K562 (cell line): ENCODE measurements around the gene MED16. TPM values are rescaled to one million over a fixed set of nuclear protein-coding genes. Genes with fewer than 3 reads are reported as not detected.

Source experiments
- ATAC-seq: fragments of 200-7000 bp; cut with Tn5 transposase; 3 replicates; pipeline ENCODE4 v1.9.1; 2020; ENCODE audit warnings: moderate library complexity
- BruUV-seq: library from RNA; stranded (reverse); fragments of 400-500 nt; replicated peaks from 2 replicates; lab custom pipeline; 2021; lab: Mats Ljungman, UMichigan
- CTCF ChIA-PET: fragments of 300-600 bp; formaldehyde crosslinking; extraction: SDS; loops from one replicate; lab custom pipeline; 2021; ENCODE audit warnings: low intra/inter-chr PET ratio; lab: Yijun Ruan, JAX
- POLR2A ChIA-PET: fragments of 300-600, 350-650 bp; sonication (Branson Sonifier 250); formaldehyde crosslinking; extraction: SDS; loops from one replicate; lab custom pipeline; 2021; ENCODE audit warnings: antibody characterized with exemption, inconsistent platforms; lab: Yijun Ruan, JAX
- DNase-seq, 4 experiments: peaks; one replicate each; pipeline versions ENCODE4 v3.0.0 to v3.0.0-alpha.2; 2011 to 2018; ENCODE audit warnings: low spot score in 3 of 4, mixed read lengths in 3 of 4; ENCODE audit errors: extremely low read depth in 1 of 4
- FAIRE-seq: peaks from 2 replicates; lab custom pipeline; 2011; peaks lifted over from hg19 to GRCh38; lab: Jason Lieb, UNC
- H2AFZ ChIP-seq: 2 replicates; pipeline ENCODE4 v1.6.0; 2011; ENCODE audit warnings: low read depth, low read length, control low read depth, inconsistent platforms
- H3K27ac ChIP-seq: fragments of 200-600 bp; 3 replicates; pipeline ENCODE4 v1.8.0; 2011; ENCODE audit warnings: low read depth, mild to moderate bottlenecking, control low read depth, inconsistent platforms, low read length, moderate library complexity, mixed read lengths; ENCODE audit errors: extremely low read depth
- H3K27me3 ChIP-seq, 2 experiments: fragments of 300-600 bp in 1 of 2; 2 replicates in 1 of 2; 3 replicates in 1 of 2; pipeline versions ENCODE4 v1.6.0 to v1.8.0; 2011; ENCODE audit warnings: inconsistent platforms in 2 of 2, low read length in 2 of 2, mild to moderate bottlenecking in 1 of 2, mixed read lengths in 1 of 2, moderate library complexity in 1 of 2; ENCODE audit not compliant: control insufficient read depth in 2 of 2, insufficient read depth in 2 of 2
- H3K36me3 ChIP-seq: fragments of 300-600 bp; 3 replicates; pipeline ENCODE4 v1.8.0; 2011; ENCODE audit warnings: mild to moderate bottlenecking, low read length, inconsistent platforms; ENCODE audit not compliant: control insufficient read depth, insufficient read depth
- H3K4me1 ChIP-seq, 2 experiments: fragments of 200-600 bp in 1 of 2; replicated peaks in 1 of 2; 2 replicates in 1 of 2; 3 replicates in 1 of 2; pipeline versions ENCODE4 v1.5.1 to v1.8.0; 2011; ENCODE audit warnings: inconsistent platforms in 2 of 2, low read length in 2 of 2, mild to moderate bottlenecking in 1 of 2, mixed read lengths in 1 of 2, moderate library complexity in 1 of 2; ENCODE audit not compliant: control insufficient read depth in 2 of 2, insufficient read depth in 2 of 2
- H3K4me2 ChIP-seq: 2 replicates; pipeline ENCODE4 v1.6.1; 2011; ENCODE audit warnings: low read length, control low read depth, inconsistent platforms, mixed read lengths; ENCODE audit not compliant: insufficient read depth
- H3K4me3 ChIP-seq: fragments of 200-600 bp; sonication (generic), shearing (Covaris generic); 2 replicates; pipeline ENCODE4 v1.5.1; 2016; ENCODE audit warnings: control low read depth, inconsistent platforms
- H3K79me2 ChIP-seq: fragments of 200-600 bp; 3 replicates; pipeline ENCODE4 v1.8.0; 2011; ENCODE audit warnings: low read length, inconsistent platforms; ENCODE audit not compliant: control insufficient read depth, insufficient read depth
- H3K9ac ChIP-seq, 2 experiments: 2 replicates each; pipeline versions ENCODE4 v1.6.0 to v1.6.1; 2011; ENCODE audit warnings: low read depth in 2 of 2, low read length in 2 of 2, control low read depth in 1 of 2, inconsistent platforms in 1 of 2, mild to moderate bottlenecking in 1 of 2, mixed read lengths in 1 of 2; ENCODE audit not compliant: insufficient read depth in 1 of 2
- H3K9me1 ChIP-seq: one replicate; pipeline ENCODE4 v1.6.0; 2011; ENCODE audit warnings: inconsistent platforms, mild to moderate bottlenecking, low read length, moderate library complexity; ENCODE audit not compliant: control insufficient read depth, insufficient read depth
- H3K9me3 ChIP-seq: replicated peaks from 2 replicates; pipeline ENCODE4 v1.5.1; 2011; ENCODE audit warnings: low read depth, low read length, inconsistent platforms; ENCODE audit not compliant: control insufficient read depth, insufficient read depth
- H4K20me1 ChIP-seq: replicated peaks from 2 replicates; pipeline ENCODE4 v1.6.1; 2011; ENCODE audit warnings: low read length, inconsistent platforms, mixed read lengths; ENCODE audit not compliant: control insufficient read depth, insufficient read depth
- ARNT ChIP-seq, 2 experiments: fragments of 450-650 bp; IDR thresholded peaks; 2 replicates each; pipeline ENCODE4 v1.6.1; 2016; ENCODE audit warnings: mild to moderate bottlenecking in 1 of 2
- CBFA2T2 ChIP-seq: fragments of 450-650 bp; conservative IDR thresholded peaks from 2 replicates; pipeline ENCODE4 v1.6.1; 2017; ENCODE audit warnings: mild to moderate bottlenecking
- CEBPB ChIP-seq: fragments of 450-650 bp; IDR thresholded peaks from 2 replicates; pipeline ENCODE4 v1.6.1; 2016; ENCODE audit warnings: missing genetic modification characterization, missing compliant biosample characterization
- EP300 ChIP-seq: IDR thresholded peaks from 2 replicates; pipeline ENCODE4 v1.6.1; 2012; ENCODE audit warnings: low read length, improper control_type of control experiment
- FOXO4 ChIP-seq: fragments of 450-650 bp; formaldehyde crosslinking; IDR thresholded peaks from 2 replicates; pipeline ENCODE4 v1.4.0; 2020; ENCODE audit warnings: mild to moderate bottlenecking, moderate library complexity
- GTF2A2 ChIP-seq: IDR thresholded peaks from 2 replicates; pipeline ENCODE4 v1.6.1; 2016; ENCODE audit warnings: mild to moderate bottlenecking, missing genetic modification characterization, missing compliant biosample characterization
- HNRNPK ChIP-seq: fragments of 200-400 bp; formaldehyde crosslinking; IDR thresholded peaks from one replicate; pipeline ENCODE4 v1.6.1; 2018; ENCODE audit warnings: mild to moderate bottlenecking, low read depth, low read length; ENCODE audit not compliant: poor library complexity, severe bottlenecking
- IRF1 ChIP-seq: sonication (generic); formaldehyde crosslinking; IDR thresholded peaks from 2 replicates; pipeline ENCODE4 v1.8.0; 2022; ENCODE audit warnings: missing genetic modification reagents, mild to moderate bottlenecking, borderline replicate concordance
- NFIX ChIP-seq: fragments of 250-450 bp; sonication (Bioruptor Pico); IDR thresholded peaks from 2 replicates; pipeline ENCODE4 v1.4.0; 2020; ENCODE audit warnings: low read depth, mild to moderate bottlenecking, moderate library complexity
- NONO ChIP-seq, 2 experiments: fragments of 200-400 bp in 1 of 2; fragments of 450-650 bp in 1 of 2; formaldehyde crosslinking in 1 of 2; IDR thresholded peaks; 2 replicates each; pipeline ENCODE4 v1.6.1; 2017; ENCODE audit warnings: low read depth in 2 of 2, mild to moderate bottlenecking in 2 of 2, moderate library complexity in 2 of 2, low read length in 1 of 2
- RAD51 ChIP-seq: fragments of 450-650 bp; IDR thresholded peaks from 2 replicates; pipeline ENCODE4 v1.7.1; 2016; ENCODE audit warnings: low read depth, mild to moderate bottlenecking, borderline replicate concordance
- RBM25 ChIP-seq: fragments of 200-400 bp; formaldehyde crosslinking; IDR thresholded peaks from 2 replicates; pipeline ENCODE4 v1.6.1; 2018; ENCODE audit warnings: low read length, low read depth, moderate library complexity; ENCODE audit not compliant: severe bottlenecking
- RCOR1 ChIP-seq, 2 experiments: IDR thresholded peaks; 2 replicates each; pipeline ENCODE4 v1.6.1; 2012; ENCODE audit warnings: low read depth in 2 of 2, low read length in 2 of 2, borderline replicate concordance in 1 of 2, improper control_type of control experiment in 1 of 2
- ZBTB11 ChIP-seq, 3 experiments: fragments of 200-800 bp in 1 of 3; fragments of 250-450 bp in 1 of 3; fragments of 450-650 bp in 1 of 3; sonication (Bioruptor Pico) in 1 of 3; sonication (Bioruptor generic) in 1 of 3; formaldehyde crosslinking in 1 of 3; IDR thresholded peaks; 2 replicates each; pipeline versions ENCODE4 v1.6.1 to v1.8.0; 2016 to 2022; ENCODE audit warnings: mild to moderate bottlenecking in 2 of 3, missing genetic modification characterization in 2 of 3, missing compliant biosample characterization in 1 of 3, moderate library complexity in 1 of 3
- ZNF121 ChIP-seq: sonication (generic); formaldehyde crosslinking; conservative IDR thresholded peaks from 2 replicates; pipeline ENCODE4 v1.8.0; 2022; ENCODE audit warnings: missing genetic modification reagents
- ZNF165 ChIP-seq: fragments of 250-450 bp; sonication (Bioruptor Pico); IDR thresholded peaks from 2 replicates; pipeline ENCODE4 v1.4.0; 2020; ENCODE audit warnings: borderline replicate concordance
- ZNF696 ChIP-seq: fragments of 250-450 bp; sonication (Bioruptor Pico); conservative IDR thresholded peaks from 2 replicates; pipeline ENCODE4 v1.4.0; 2020; ENCODE audit warnings: mild to moderate bottlenecking, moderate library complexity
- WGBS: fragments of 100-300 bp; shearing (Covaris generic); methylation state at CpG from one replicate; pipeline ENCODE4 v1.1.6; 2016; ENCODE audit warnings: low coverage, mixed read lengths; ENCODE audit not compliant: insufficient coverage; ENCODE audit errors: missing lambda C conversion rate; 5-methylcytosine and 5-hydroxymethylcytosine counted together
- in situ Hi-C: fragments of 300-500 bp; cut with MboI; formaldehyde crosslinking; loops from 4 replicates; pipeline ENCODE4 v1.15.0; 2018; ENCODE audit warnings: inconsistent platforms, mixed read lengths
- intact Hi-C: fragments of 100-400 bp; cut with micrococcal nuclease; formaldehyde crosslinking; loops from 2 replicates; pipeline ENCODE4 v1.14.2; 2022
- polyA plus RNA-seq, 8 experiments: library from polyadenylated mRNA; depleted of rRNA in 4 of 8; stranded (reverse) in 5 of 8; unstranded in 3 of 8; fragments of >200 nt; fragmentation: Nextera tagmentation in 2 of 8; fragmentation: Illumina TruSeq in 1 of 8; extraction: Ambion mirVana in 2 of 8; extraction: Trizol in 1 of 8; gene quantifications; 2 replicates each; pipeline versions ENCODE4 v1.2.1 to v1.2.3, GENCODE V29; 2011 to 2014; ENCODE audit warnings: inconsistent platforms in 1 of 8, missing spikeins in 1 of 8
- total RNA-seq, 7 experiments: library from RNA; depleted of rRNA in 6 of 7; stranded (reverse); fragments of >200 nt in 6 of 7; fragmentation: Illumina TruSeq in 2 of 7; extraction: Trizol in 2 of 7; gene quantifications; 2 replicates each; pipeline versions ENCODE4 v1.2.1 to v1.2.3, GENCODE V29; 2011 to 2021; ENCODE audit warnings: low replicate concordance in 1 of 7

Gene MED16
- total and polyA plus RNA-seq, 9 of the 15 experiments (the other 6 are each of a cell fraction or from before 2014, with no cell fraction given), result 0.89 to 59.9 (median 8.6) TPM

- POLR2A ChIA-PET, result interaction anchor here (0.5 to 1.6 kb wide), 4 partner anchors 44 to 226 kb away, joined by 3 to 5 read pairs (median 4); no protein-coding TSS in a partner anchor
- H2AFZ ChIP-seq, result no peak overlapping the region; the same call in 1 of the 2 replicates
- H3K9ac ChIP-seq, result peak overlapping the region; percentile 57 to 76; a peak in 3 of 4 replicates
- H3K4me3 ChIP-seq, result peak overlapping the region; percentile 36; the same call in 1 of the 2 replicates
- no peaks in the 10 kb centered on the region for H3K9me3 ChIP-seq
- FAIRE-seq (no peak), DNase-seq (no peak), ATAC-seq (no peak)
- H3K9me1 ChIP-seq, result no peaks in the 10 kb centered on the region
- CTCF ChIA-PET, result interaction anchor here (0.6 kb wide), 2 partner anchors 88 to 933 kb away, joined by 3 to 4 read pairs; no protein-coding TSS in a partner anchor
- peaks cover 29% of the 10 kb centered on the region; the same call in 2 of the 3 replicates for H3K36me3 ChIP-seq
- H3K4me1 ChIP-seq, result peaks cover 25 to 77% of the 10 kb centered on the region in 2 experiments
- H3K4me2 ChIP-seq, result peak overlapping the region; percentile 72
- H3K27me3 ChIP-seq, result no peaks in the 10 kb centered on the region
- WGBS, result 74% methylated on average over 6 of the region's 7 CpGs
- H3K79me2 ChIP-seq, result peaks cover 12% of the 10 kb centered on the region
- no TSS peak for BruUV-seq
- in situ Hi-C loops, result no loop called here
- H4K20me1 ChIP-seq, result no peaks in the 10 kb centered on the region
- peak overlapping the region; percentile 91 for H3K27ac ChIP-seq
- intact Hi-C loops, result loop anchor here (2.0 to 5.0 kb wide), 3 partner anchors 92 to 379 kb away; partner anchors contain the start of genes ATP5F1D and WDR18
- TF ChIP-seq NONO (IDR thresholded peaks at IDR 0.05; ENCODE audit: low read depth in 2 of 2, low read length in 1 of 2), result no peak
- no peak for TF ChIP-seq ZNF121
- TF ChIP-seq ZNF696 (CRISPR knock-in tag), result no peak
- TF ChIP-seq RCOR1 (IDR thresholded peaks at IDR 0.05; ENCODE audit: borderline replicate concordance in 1 of 2, low read depth in 2 of 2, low read length in 2 of 2), result no peak
- no peak for TF ChIP-seq RAD51
- TF ChIP-seq IRF1 (CRISPR knock-in tag), result no peak
- no peak for TF ChIP-seq NFIX (CRISPR knock-in tag)
- no peak for TF ChIP-seq FOXO4 (CRISPR knock-in tag)
- TF ChIP-seq ZNF165 (CRISPR knock-in tag), result no peak
- no peak for TF ChIP-seq GTF2A2 (tag)
- TF ChIP-seq RBM25, result no peak
- TF ChIP-seq EP300, result no peak
- no peak for TF ChIP-seq CEBPB (tag)
- no peak for TF ChIP-seq HNRNPK
- no peak for TF ChIP-seq CBFA2T2
- TF ChIP-seq ZBTB11 (CRISPR knock-in tag; IDR thresholded peaks at IDR 0.05), result no peak
- peak in 1 of 2 experiments; percentile 22; a peak in 1 of 4 replicates for TF ChIP-seq ARNT (IDR thresholded peaks at IDR 0.05)
Observed at GRCh38 chr19:863315-863620, 29.7 kb downstream of the MED16 start.
